Breast epithelium (tissue), 4 donors: ENCODE results near the gene TSNAXIP1. TPM values are rescaled to one million over a fixed set of nuclear protein-coding genes. Genes with fewer than 3 reads are reported as not detected.

Experiments used
- DNase-seq, 2 donors: peaks; one replicate each; pipeline ENCODE4 v3.0.0-alpha.2; 2019; ENCODE audit warnings: low spot score in 2 of 2
- H3K27ac ChIP-seq, 2 donors: fragments of 200-600 bp; sonication (generic) in 1 of 2; one replicate each; pipeline ENCODE4 v1.5.1; 2016 to 2019; ENCODE audit warnings: mild to moderate bottlenecking in 1 of 2
- H3K27me3 ChIP-seq, 2 donors: fragments of 200-600 bp; sonication (generic) in 1 of 2; one replicate each; pipeline versions ENCODE4 v1.5.1 to v1.6.0; 2017 to 2019; ENCODE audit warnings: control low read depth in 1 of 2, mild to moderate bottlenecking in 1 of 2
- H3K36me3 ChIP-seq: fragments of 200-600 bp; one replicate; pipeline ENCODE4 v1.5.1; 2019
- H3K4me1 ChIP-seq, 2 donors: fragments of 200-600 bp; sonication (generic); one replicate each; pipeline ENCODE4 v1.5.1; 2016 to 2019; ENCODE audit warnings: control low read depth in 1 of 2
- H3K4me3 ChIP-seq, 3 donors: fragments of 200-600 bp; sonication (generic); 1 replicate in 2 of 3; 2 replicates in 1 of 3; pipeline ENCODE4 v1.5.1; 2016 to 2019; ENCODE audit warnings: mild to moderate bottlenecking in 3 of 3, moderate library complexity in 2 of 3
- H3K9me3 ChIP-seq, 2 donors: fragments of 200-600 bp; sonication (generic) in 1 of 2; one replicate each; pipeline ENCODE4 v1.5.1; 2016 to 2019; ENCODE audit warnings: control low read depth in 1 of 2
- POLR2A ChIP-seq: fragments of 450-650 bp; IDR thresholded peaks from one replicate; pipeline ENCODE4 v1.6.1; 2016; ENCODE audit warnings: antibody characterized with exemption, mild to moderate bottlenecking, moderate library complexity
- POLR2AphosphoS5 ChIP-seq, 3 donors: sonication (generic); formaldehyde crosslinking; IDR thresholded peaks; one replicate each; pipeline ENCODE4 v1.6.1; 2017; ENCODE audit warnings: antibody characterized with exemption in 3 of 3
- intact Hi-C: fragments of 100-400 bp; cut with DNase I; formaldehyde crosslinking; loops from one replicate; pipeline ENCODE4 v1.15.1; 2023; ENCODE audit warnings: low total_unique reads
- total RNA-seq, 3 donors: library from RNA; depleted of rRNA; stranded (reverse); fragments of >200 nt; gene quantifications; one replicate each; pipeline ENCODE4 v1.1.0, GENCODE V29; 2016
- TF ChIP-seq, protein P1 (sequence below), 3 donors: fragments of 450-650 bp; IDR thresholded peaks; one replicate each; pipeline ENCODE4 v1.5.1; 2016 to 2017; ENCODE audit warnings: antibody characterized with exemption in 3 of 3, mild to moderate bottlenecking in 3 of 3, moderate library complexity in 3 of 3

The TSNAXIP1 gene
- total RNA-seq, 3 donors from 2014 or later: 1.1 to 4.2 (median 3.9) TPM

DNA sequence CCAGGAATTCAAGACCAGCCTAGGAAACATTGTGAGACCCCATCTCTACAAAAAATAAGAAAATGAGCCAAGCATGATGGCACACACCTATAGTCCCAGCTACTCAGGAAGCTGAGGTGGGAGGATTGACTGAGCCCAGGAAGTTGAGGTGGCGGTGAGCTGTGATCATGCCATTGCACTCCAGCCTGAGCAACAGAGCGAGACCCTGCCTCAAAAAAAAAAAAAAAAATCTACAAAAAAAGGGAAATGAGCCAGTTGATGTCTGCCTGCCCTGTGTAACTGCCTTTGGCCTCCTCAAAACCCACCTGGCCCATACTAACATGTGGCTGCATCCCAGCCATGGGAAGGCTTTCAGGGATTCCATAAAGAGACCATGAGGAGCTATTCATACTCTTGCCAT is 4.8 kb upstream of the TSNAXIP1 start:
- Histone ChIP-seq H3K9me3 (no peaks in the 10 kb centered on the region), H3K36me3 (no peaks in the 10 kb centered on the region), H3K27ac (no peak overlapping the region), H3K27me3 (no peaks in the 10 kb centered on the region), H3K4me1 (peaks cover 0 to 8% of the 10 kb centered on the region in 2 donors), H3K4me3 (no peak overlapping the region)
- TF ChIP-seq POLR2A: no peak
- TF ChIP-seq POLR2AphosphoS5 (IDR thresholded peaks at IDR 0.05): no peak
- TF ChIP-seq, protein P1, sequence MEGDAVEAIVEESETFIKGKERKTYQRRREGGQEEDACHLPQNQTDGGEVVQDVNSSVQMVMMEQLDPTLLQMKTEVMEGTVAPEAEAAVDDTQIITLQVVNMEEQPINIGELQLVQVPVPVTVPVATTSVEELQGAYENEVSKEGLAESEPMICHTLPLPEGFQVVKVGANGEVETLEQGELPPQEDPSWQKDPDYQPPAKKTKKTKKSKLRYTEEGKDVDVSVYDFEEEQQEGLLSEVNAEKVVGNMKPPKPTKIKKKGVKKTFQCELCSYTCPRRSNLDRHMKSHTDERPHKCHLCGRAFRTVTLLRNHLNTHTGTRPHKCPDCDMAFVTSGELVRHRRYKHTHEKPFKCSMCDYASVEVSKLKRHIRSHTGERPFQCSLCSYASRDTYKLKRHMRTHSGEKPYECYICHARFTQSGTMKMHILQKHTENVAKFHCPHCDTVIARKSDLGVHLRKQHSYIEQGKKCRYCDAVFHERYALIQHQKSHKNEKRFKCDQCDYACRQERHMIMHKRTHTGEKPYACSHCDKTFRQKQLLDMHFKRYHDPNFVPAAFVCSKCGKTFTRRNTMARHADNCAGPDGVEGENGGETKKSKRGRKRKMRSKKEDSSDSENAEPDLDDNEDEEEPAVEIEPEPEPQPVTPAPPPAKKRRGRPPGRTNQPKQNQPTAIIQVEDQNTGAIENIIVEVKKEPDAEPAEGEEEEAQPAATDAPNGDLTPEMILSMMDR (IDR thresholded peaks at IDR 0.05): no peak
- intact Hi-C loops: loop anchor here (10.0 kb wide), 1 partner anchor 137 kb away; the partner anchor contains the start of genes ACD, C16orf86, ENKD1 and PARD6A
- no peak for DNase-seq

DNA sequence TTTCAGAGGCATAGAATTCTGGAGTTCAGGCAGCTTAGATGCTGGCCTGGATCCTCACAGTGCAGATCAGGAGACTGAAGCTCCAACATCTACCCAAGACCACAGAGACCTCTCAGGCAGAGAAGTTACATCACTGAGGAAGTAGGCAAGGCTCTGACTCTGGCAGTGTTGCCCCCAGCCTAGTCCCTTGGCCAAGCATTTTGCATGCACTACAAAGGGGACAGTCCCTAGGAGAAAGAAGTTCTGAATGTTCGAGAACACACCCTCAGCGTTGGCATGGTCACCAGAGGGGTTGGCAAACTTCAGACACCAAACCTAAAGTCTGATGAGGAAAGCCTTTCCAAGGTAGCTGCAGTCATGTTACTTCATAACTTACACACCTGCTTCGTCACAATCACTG is 2.8 kb upstream of the TSNAXIP1 start:
- DNase-seq: no peak
- TF ChIP-seq, protein P1 (IDR thresholded peaks at IDR 0.05): no peak
- TF ChIP-seq POLR2AphosphoS5 (IDR thresholded peaks at IDR 0.05) (no peak), POLR2A (no peak)
- no peak overlapping the region for H3K4me3 ChIP-seq
- H3K4me1 ChIP-seq: peaks cover 0 to 8% of the 10 kb centered on the region in 2 donors
- no peak overlapping the region for H3K27ac ChIP-seq
- intact Hi-C loops: loop anchor here (10.0 kb wide), 1 partner anchor 139 kb away; the partner anchor contains the start of genes ACD, C16orf86, ENKD1 and PARD6A
- H3K36me3 ChIP-seq: no peaks in the 10 kb centered on the region
- no peaks in the 10 kb centered on the region for H3K9me3 ChIP-seq
- no peaks in the 10 kb centered on the region for H3K27me3 ChIP-seq

DNA sequence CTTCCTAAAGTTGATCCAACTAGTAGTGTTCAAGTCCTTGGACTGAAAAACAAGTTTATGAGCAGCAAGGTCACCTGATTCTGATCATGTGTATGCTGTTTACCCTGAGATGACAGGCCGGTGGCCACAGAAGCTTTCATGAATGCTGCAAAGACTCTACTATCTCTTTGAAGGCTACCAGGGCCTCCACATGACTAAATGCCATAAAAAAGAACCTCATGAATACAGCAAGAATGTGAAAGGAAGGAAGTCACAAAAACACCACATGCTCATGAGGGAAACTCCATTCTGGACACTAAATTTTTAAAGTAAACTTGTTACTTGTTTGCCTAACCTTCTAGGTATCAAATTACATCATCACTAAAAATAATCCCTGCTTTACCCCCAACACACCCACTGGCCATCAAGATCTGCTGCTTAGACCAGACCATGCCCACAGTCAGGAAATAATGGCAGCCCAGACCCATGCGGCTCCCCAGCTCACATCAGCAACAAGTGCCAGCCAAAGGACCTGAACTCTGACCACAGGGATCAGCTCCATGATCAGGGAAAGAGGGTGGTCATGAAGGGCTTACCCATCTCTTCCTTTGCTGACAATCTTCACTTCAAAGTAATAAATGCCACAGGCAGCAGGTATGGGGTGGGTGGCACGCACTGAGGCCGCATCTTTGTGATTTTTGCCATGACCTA is 1.7 kb upstream of the TSNAXIP1 start:
- Histone ChIP-seq H3K4me1 (peaks cover 0 to 8% of the 10 kb centered on the region in 2 donors), H3K27me3 (no peaks in the 10 kb centered on the region), H3K9me3 (no peaks in the 10 kb centered on the region), H3K36me3 (no peaks in the 10 kb centered on the region), H3K27ac (peak overlapping the region; percentile 92), H3K4me3 (peak overlapping the region; percentile 93 to 98 (median 98))
- intact Hi-C loops: loop anchor here (10.0 kb wide), 1 partner anchor 140 kb away; the partner anchor contains the start of genes ACD, C16orf86, ENKD1 and PARD6A
- TF ChIP-seq, protein P1 (IDR thresholded peaks at IDR 0.05): no peak
- TF ChIP-seq POLR2AphosphoS5 (IDR thresholded peaks at IDR 0.05) (no peak), POLR2A (no peak)
- DNase-seq: no peak

DNA sequence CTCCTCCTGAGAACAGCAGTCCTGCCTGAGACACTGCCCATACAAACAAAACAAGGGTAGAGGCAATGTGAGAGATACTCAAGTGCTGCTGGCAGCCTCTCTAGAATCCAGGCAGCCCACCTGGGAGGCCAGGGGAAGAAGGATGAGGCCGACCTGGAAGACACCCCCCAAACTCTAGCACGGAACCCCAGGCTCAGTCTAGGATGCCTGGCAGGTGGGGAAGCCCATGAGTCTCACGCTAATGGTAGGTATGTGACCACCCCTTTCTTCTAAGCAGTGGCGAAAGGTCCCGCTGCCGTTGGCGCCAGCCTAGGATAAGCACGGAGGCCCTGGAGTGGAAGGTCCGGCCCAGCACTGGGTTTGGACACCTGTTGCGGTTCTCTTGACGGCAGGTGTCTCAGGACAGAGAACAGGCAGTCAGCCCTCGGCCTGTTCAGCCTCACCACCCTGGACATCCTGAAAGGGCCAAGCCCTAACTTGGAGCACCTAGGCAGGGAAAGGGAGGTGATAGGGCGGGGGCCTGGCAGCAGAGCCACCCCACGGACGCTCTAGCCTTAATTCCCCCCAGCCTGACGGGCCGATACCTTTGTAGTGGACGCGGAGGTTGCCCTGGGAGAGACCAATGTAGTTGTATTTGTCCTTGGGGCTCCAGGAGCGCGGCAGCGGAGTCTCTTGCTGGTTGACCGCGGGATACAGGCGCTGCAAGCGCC is 816 bp upstream of the TSNAXIP1 start:
- TF ChIP-seq, protein P1 (IDR thresholded peaks at IDR 0.05): no peak
- Histone ChIP-seq H3K9me3 (no peaks in the 10 kb centered on the region), H3K4me1 (peaks cover 0 to 8% of the 10 kb centered on the region in 2 donors), H3K4me3 (peak overlapping the region; percentile 93 to 98 (median 98)), H3K27ac (peak overlapping the region; percentile 92), H3K27me3 (no peaks in the 10 kb centered on the region), H3K36me3 (no peaks in the 10 kb centered on the region)
- DNase-seq: no peak
- intact Hi-C loops: loop anchor here (10.0 kb wide), 1 partner anchor 141 kb away; the partner anchor contains the start of genes ACD, C16orf86, ENKD1 and PARD6A
